Measurements from ENCODE around the gene PRKG2.
A peak's percentile ranks its signal among the peaks of the same experiment; 100 is the strongest.

Gene PRKG2

DNA sequence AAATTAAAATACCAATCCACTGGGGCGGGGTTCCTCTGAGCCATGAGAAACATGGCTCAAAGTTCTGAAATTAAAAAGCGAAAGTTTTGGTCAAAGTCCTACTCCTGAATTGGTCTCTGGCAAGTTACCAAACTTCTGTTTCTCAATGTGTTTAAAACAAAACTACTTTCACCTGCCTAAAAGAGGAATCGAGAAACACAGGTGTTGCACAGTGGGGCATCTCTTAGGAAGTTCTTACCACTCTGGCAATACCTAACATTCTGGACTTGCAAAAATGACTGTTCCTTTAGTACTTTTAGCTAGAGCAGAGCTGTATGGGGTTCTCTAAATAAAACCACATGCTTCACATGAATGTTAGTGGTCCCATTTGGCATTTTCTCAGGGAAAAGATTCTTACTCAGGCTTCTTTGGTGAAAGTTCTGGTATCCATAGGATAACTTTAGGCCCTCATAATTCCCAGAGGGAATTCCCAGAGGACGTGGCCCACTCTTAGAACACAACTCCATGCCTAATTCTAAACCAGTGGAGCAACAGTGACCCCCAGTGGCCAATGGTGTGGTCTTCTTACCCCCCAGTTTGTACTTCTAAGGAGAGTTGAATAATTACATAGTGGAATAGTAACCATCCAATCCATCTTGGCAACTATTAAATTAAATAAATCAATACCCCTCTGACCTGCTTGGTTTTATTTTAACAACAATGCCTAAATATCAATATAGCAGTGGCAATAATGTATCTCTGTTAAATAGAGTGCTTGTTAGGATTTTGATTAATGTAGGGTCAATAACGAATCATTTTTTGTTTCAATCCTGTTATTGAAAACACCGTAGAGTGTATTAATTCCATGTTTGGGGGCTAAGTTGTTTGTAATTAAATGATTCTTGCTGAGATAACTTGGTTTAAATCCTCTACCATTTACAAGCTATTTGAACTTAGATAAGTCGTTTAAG, 162.6 kb downstream of the PRKG2 start:
- no peak overlapping the region for H3K4me3 ChIP-seq (ENCODE audit: low read depth, low read length)
- TF ChIP-seq, protein P1, sequence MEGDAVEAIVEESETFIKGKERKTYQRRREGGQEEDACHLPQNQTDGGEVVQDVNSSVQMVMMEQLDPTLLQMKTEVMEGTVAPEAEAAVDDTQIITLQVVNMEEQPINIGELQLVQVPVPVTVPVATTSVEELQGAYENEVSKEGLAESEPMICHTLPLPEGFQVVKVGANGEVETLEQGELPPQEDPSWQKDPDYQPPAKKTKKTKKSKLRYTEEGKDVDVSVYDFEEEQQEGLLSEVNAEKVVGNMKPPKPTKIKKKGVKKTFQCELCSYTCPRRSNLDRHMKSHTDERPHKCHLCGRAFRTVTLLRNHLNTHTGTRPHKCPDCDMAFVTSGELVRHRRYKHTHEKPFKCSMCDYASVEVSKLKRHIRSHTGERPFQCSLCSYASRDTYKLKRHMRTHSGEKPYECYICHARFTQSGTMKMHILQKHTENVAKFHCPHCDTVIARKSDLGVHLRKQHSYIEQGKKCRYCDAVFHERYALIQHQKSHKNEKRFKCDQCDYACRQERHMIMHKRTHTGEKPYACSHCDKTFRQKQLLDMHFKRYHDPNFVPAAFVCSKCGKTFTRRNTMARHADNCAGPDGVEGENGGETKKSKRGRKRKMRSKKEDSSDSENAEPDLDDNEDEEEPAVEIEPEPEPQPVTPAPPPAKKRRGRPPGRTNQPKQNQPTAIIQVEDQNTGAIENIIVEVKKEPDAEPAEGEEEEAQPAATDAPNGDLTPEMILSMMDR (IDR thresholded peaks at IDR 0.05; ENCODE audit: low read depth, low read length): peak; percentile 74

DNA sequence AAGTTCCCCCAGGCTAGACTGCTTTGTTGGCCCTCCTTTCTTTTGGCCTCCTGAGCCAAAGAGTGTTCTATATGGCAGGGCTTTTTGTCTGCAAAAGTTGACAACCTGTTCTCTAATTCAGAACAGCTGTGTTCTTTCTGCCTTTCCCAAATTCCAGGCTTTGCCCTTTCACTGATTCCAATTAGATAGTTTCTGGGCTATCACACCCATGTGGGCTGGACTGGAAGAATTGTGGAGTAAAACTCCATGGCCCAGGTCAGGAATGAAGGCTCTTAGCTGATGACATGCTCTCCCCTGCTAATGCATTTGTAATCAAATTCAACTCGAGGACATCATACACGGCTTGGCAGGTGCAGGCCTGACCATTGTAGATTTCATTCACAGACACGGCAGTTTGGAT, 165.1 kb downstream of the PRKG2 start:
- H3K4me3 ChIP-seq (ENCODE audit: low read depth, low read length): no peak overlapping the region
- TF ChIP-seq, protein P1 (IDR thresholded peaks at IDR 0.05; ENCODE audit: low read depth, low read length): no peak

DNA sequence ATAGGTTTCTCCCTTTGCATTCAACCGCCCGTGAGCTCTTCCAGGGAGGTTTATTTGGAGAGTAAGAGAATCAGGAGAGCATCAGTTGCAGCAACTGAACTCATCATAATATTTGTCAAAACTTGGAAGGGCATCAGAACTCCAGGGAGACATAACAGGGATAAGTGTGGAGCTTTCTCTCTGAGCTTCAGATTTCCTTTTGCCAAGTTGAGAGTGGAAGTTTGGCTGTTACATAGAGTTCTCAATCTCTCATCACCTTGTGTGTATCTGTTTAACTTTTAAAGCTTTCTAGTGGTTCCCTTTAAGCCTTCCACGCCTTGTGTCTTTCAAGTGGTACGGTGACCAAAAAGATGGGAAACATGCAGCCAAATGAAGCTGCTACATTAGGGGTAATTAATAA, 165.7 kb downstream of the PRKG2 start:
- TF ChIP-seq, protein P1 (IDR thresholded peaks at IDR 0.05; ENCODE audit: low read depth, low read length): no peak
- no peak overlapping the region for H3K4me3 ChIP-seq (ENCODE audit: low read depth, low read length)

DNA sequence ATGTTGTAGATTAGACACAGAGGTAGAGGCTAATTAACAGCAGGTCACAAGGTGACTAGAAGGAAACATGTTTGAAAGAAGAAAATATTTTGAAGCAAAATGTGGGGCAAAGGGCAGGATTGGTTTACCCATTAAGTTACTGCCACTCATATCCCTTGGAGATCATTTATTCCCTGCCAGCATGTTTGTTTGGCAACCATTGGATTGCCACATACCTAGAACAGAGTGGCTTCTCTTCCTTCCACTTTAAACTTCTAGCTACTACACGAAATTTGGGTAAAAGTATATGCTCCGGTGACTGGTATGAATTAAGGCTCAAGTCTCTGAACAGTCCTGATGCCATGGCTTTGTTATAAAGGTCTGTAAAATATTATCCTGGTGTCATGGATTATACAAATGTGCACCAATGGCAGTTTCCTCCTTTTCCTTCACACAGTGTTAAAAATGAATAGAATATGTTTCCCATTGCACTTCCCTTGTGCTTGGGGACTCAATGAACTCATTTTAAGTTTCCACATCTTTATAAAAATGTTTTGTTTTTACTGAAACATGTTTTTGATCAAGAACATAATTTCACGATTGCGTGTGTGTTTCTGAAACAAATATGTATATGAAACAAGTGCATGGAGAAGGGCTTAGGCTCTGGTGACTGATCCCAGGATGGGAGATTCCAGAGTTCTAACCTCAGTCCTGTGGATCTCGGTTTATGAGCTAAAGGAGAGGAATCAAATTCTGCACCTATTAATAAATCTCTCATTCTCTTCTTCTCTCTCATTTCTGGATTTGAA, 172.2 kb downstream of the PRKG2 start:
- no peak overlapping the region for H3K4me3 ChIP-seq (ENCODE audit: low read depth, low read length)
- TF ChIP-seq, protein P1 (IDR thresholded peaks at IDR 0.05; ENCODE audit: low read depth, low read length): no peak

DNA sequence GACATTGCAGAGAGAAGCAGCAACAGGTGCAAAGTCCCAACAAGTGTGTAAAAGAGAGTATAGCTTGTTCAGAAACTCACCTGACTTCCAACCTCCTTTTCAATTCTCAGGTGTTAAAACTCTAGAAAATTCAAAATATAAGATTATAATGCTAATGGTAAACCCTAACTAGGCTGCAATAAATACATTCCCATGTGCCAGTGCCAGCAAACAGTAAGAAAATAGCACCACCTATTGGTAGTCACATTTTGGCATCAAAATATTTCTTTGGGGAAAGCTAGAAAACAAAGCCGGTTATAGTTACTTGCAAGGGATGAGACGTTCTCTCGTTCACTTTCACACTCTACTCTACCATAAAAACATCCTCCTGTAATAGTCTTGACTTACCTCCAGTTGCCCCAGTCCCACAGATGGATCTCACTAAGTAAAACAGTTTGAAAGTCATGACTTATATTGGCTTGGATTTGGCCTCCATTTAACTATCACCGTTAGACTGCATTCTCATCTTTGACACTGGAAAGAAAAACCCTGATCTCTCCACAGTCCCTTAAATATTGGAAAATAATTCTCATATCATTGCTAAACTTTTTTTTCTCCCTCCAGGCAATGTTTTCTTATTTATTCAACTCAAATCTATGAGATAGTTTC, 174.9 kb downstream of the PRKG2 start:
- H3K4me3 ChIP-seq (ENCODE audit: low read depth, low read length): no peak overlapping the region
- TF ChIP-seq, protein P1 (IDR thresholded peaks at IDR 0.05; ENCODE audit: low read depth, low read length): peak; percentile 51

DNA sequence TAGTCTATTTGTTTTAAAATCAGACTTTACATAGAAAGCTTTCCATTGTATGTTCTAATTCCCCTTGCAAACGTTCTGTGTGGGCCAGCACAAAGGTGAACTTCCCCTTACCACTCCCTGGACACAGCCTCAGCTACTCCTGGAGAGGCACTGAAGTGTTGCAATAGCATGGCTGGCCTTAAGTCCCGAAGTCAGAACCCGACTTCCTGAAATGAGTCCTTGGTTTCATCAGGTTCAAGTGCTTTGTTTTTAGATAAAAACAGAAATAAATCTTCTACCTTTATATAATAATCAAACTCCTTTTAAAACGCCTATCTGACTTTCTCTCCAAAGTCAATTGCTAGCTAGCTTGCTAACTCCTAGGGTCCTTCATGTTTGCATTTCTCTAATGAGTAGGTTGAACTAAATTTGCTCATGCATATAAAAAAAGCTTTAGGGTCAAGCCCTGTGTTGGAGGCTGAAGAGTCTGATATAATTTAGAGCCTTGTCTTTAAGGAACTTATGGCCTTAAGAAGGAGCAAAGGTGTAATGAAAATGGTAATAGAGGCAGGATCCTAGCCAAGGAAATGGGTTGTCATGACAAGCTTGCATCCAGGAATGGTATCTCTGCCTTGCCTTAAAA, 175.6 kb downstream of the PRKG2 start:
- no peak overlapping the region for H3K4me3 ChIP-seq (ENCODE audit: low read depth, low read length)

More for the DNA sequence above, 175.6 kb downstream of the PRKG2 start:
- TF ChIP-seq, protein P1 (IDR thresholded peaks at IDR 0.05; ENCODE audit: low read depth, low read length): no peak

All from WI38 (cell line).